Naive thymus-derived CD4-positive, alpha-beta T cell (primary cell): Measurements from ENCODE around the gene MRTFB. TPM values are rescaled to one million over a fixed set of nuclear protein-coding genes. Genes with fewer than 3 reads are reported as not detected.

Experiments
- ATAC-seq: fragments of 150-1000 bp; cut with Tn5 transposase; 2 replicates; pipeline ENCODE4 v1.10.0; 2021; ENCODE audit warnings: mild to moderate bottlenecking, moderate library complexity
- CTCF ChIA-PET: fragments of 350-600 bp; sonication (Branson Sonifier 250); formaldehyde crosslinking; loops from one replicate; lab custom pipeline; 2021; ENCODE audit warnings: antibody characterized with exemption; lab: Charles Lee
- POLR2A ChIA-PET: fragments of 350-600 bp; sonication (Branson Sonifier 250); formaldehyde crosslinking; loops from one replicate; lab custom pipeline; 2021; ENCODE audit warnings: antibody characterized with exemption, inconsistent platforms; lab: Charles Lee
- DNase-seq, 9 donors: peaks; one replicate each; pipeline versions ENCODE4 v3.0.0 to v3.0.0-alpha.2; 2020 to 2022; ENCODE audit warnings: mixed read lengths in 1 of 9
- H3K27ac ChIP-seq: one replicate; pipeline ENCODE4 v1.7.0; 2013; ENCODE audit warnings: mild to moderate bottlenecking, low read depth, low read length, moderate library complexity
- H3K27me3 ChIP-seq, 2 donors: one replicate each; pipeline ENCODE4 v1.7.0; 2013; ENCODE audit warnings: low read length in 2 of 2, mild to moderate bottlenecking in 2 of 2, moderate library complexity in 2 of 2; ENCODE audit not compliant: control insufficient read depth in 2 of 2, insufficient read depth in 2 of 2
- H3K36me3 ChIP-seq, 3 experiments: 1 replicate in 2 of 3; 2 replicates in 1 of 3; pipeline ENCODE4 v1.7.0; 2013; ENCODE audit warnings: low read length in 3 of 3, mild to moderate bottlenecking in 3 of 3, moderate library complexity in 1 of 3; ENCODE audit not compliant: insufficient read depth in 3 of 3, control insufficient read depth in 2 of 3
- H3K4me1 ChIP-seq, 2 donors: one replicate each; pipeline ENCODE4 v1.7.0; 2013; ENCODE audit warnings: low read length in 2 of 2, mild to moderate bottlenecking in 2 of 2, moderate library complexity in 1 of 2; ENCODE audit not compliant: control insufficient read depth in 2 of 2, insufficient read depth in 2 of 2
- H3K4me3 ChIP-seq: 2 replicates; pipeline ENCODE4 v1.7.0; 2013; ENCODE audit warnings: mild to moderate bottlenecking, low read length
- H3K9me3 ChIP-seq, 3 experiments: 1 replicate in 2 of 3; 2 replicates in 1 of 3; pipeline ENCODE4 v1.7.0; 2013; ENCODE audit warnings: low read length in 3 of 3; ENCODE audit not compliant: control insufficient read depth in 2 of 3
- H3K27ac Mint-ChIP-seq, 9 donors: one replicate each; pipeline ENCODE4 v1.8.0; 2020 to 2022; ENCODE audit warnings: mixed read lengths in 9 of 9, mild to moderate bottlenecking in 8 of 9, moderate library complexity in 5 of 9, inconsistent platforms in 2 of 9
- H3K27me3 Mint-ChIP-seq, 5 donors: one replicate each; pipeline ENCODE4 v1.8.0; 2021 to 2022; ENCODE audit warnings: mixed read lengths in 5 of 5, mild to moderate bottlenecking in 1 of 5
- H3K36me3 Mint-ChIP-seq, 5 donors: one replicate each; pipeline ENCODE4 v1.8.0; 2020 to 2022; ENCODE audit warnings: mixed read lengths in 5 of 5, mild to moderate bottlenecking in 3 of 5, inconsistent platforms in 1 of 5
- H3K4me1 Mint-ChIP-seq, 7 donors: one replicate each; pipeline ENCODE4 v1.8.0; 2020 to 2022; ENCODE audit warnings: mixed read lengths in 7 of 7, mild to moderate bottlenecking in 3 of 7, inconsistent platforms in 1 of 7
- H3K4me3 Mint-ChIP-seq, 10 donors: one replicate each; pipeline ENCODE4 v1.8.0; 2020 to 2022; ENCODE audit warnings: mild to moderate bottlenecking in 10 of 10, mixed read lengths in 10 of 10, moderate library complexity in 6 of 10, inconsistent platforms in 2 of 10
- H3K9me3 Mint-ChIP-seq, 11 donors: one replicate each; pipeline ENCODE4 v1.8.0; 2020 to 2022; ENCODE audit warnings: mixed read lengths in 11 of 11, mild to moderate bottlenecking in 4 of 11, inconsistent platforms in 1 of 11, moderate library complexity in 1 of 11
- intact Hi-C, 2 donors: fragments of 100-400 bp; cut with micrococcal nuclease; formaldehyde crosslinking; loops; one replicate each; pipeline ENCODE4 v1.15.1; 2023
- polyA plus RNA-seq, 2 donors: library from polyadenylated mRNA; unstranded; fragments of 300-500 nt; fragmentation: Illumina TruSeq; gene quantifications; one replicate each; pipeline ENCODE4 v1.2.3, GENCODE V29; 2021
- total RNA-seq, 6 experiments: library from RNA in 5 of 6; stranded (reverse) in 5 of 6; gene quantifications; 1 replicate in 5 of 6; 2 replicates in 1 of 6; pipeline ENCODE4 v1.2.3 and lab custom pipeline; 2021 to 2026

The MRTFB gene
- total and polyA plus RNA-seq, 7 experiments from 2014 or later = 9.1 to 33.2 (median 25.4) TPM

DNA sequence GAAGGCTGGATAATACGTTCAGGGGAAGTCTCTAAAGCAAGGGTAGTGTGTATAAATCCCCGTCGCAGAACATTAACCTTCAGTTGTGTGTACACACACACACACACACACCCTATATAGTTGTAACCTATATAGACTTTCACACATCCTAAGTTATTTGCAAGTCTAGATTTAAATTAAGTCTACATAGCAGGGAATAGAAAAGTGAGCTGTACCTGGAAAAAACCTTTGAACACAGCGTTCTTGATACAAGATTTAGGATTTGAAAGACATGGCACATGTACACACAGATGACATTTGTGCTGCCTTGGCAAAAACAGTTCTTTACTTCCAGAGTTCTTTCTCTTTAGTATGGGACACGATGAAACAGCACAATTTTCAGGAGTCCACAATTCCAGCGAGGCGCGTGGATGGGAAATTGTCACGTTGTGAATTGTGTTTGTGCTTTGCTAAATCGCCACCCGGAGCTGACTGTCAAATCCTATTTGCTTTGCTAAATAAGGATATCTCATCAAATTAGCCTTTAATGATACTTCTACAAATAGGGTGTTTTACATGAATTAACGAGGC, 233.9 kb downstream of the MRTFB start:
- no peak overlapping the region for H3K4me3 ChIP-seq
- H3K36me3 ChIP-seq = peaks cover 0 to 4% (median 0%) of the 10 kb centered on the region in 3 experiments
- H3K4me1 Mint-ChIP-seq = peaks cover 22 to 71% (median 62%) of the 10 kb centered on the region in 7 donors
- DNase-seq (no peak), ATAC-seq (no peak)
- H3K27me3 Mint-ChIP-seq = peaks cover 0 to 43% (median 0%) of the 10 kb centered on the region in 5 donors
- peak overlapping the region in 3 of 9 donors; percentile 20 to 90 (median 54) for H3K27ac Mint-ChIP-seq
- ChIA-PET POLR2A (interaction anchor here (0.6 kb wide), 1 partner anchor 36 kb away, joined by 3 read pairs; no protein-coding TSS in a partner anchor), CTCF (no interaction called here)
- H3K27ac ChIP-seq = no peak overlapping the region
- H3K9me3 Mint-ChIP-seq = no peaks in the 10 kb centered on the region
- H3K4me1 ChIP-seq = peaks cover 7 to 44% of the 10 kb centered on the region in 2 donors
- H3K9me3 ChIP-seq = no peaks in the 10 kb centered on the region
- intact Hi-C loops = loop anchor here (5.0 to 10.0 kb wide), 5 partner anchors 50 to 388 kb away; partner anchors contain the start of genes BFAR (in 1 of the 2), ERCC4 (in 1 of the 2) and PARN (in 1 of the 2)
- H3K36me3 Mint-ChIP-seq = peaks cover 0 to 1% (median 0%) of the 10 kb centered on the region in 5 donors
- H3K27me3 ChIP-seq = no peaks in the 10 kb centered on the region
- H3K4me3 Mint-ChIP-seq = peak overlapping the region in 6 of 10 donors; percentile 19 to 91 (median 48)

DNA sequence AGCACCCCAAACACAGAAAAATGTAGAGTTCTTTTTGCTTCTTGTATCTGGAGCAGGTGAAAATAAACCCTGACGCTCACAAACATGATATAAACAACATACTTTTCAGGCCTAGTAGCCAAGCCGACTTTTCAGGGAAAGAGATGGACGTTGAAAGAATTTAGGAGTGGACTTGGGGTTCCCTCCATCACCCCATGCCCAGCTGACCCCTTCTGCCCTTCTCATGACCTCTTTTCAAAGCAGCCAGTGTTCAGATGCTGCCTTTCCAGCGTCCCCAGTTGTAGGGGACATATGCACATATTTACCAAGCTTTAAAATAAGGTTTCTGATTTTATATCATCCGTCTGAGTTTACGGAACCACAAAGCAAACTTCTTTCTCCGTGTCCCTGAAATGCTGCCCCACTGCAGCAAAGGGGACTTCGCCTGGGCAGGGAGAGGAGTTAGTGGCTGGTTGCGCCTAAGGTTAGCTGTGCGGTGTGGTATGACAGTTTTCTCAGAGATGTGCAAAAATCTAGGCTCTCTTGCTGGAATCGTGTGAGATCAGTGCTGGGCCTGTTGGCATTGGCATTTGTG, 235.5 kb downstream of the MRTFB start:
- Mint-ChIP-seq H3K9me3 (no peaks in the 10 kb centered on the region), H3K27ac (peak overlapping the region in 8 of 9 donors; percentile 28 to 97 (median 90)), H3K36me3 (peaks cover 0 to 1% (median 0%) of the 10 kb centered on the region in 5 donors), H3K4me1 (peaks cover 14 to 68% (median 60%) of the 10 kb centered on the region in 7 donors), H3K27me3 (peaks cover 0 to 29% (median 0%) of the 10 kb centered on the region in 5 donors), H3K4me3 (peak overlapping the region in 7 of 10 donors; percentile 17 to 88 (median 62))
- H3K4me3 ChIP-seq = no peak overlapping the region
- no peak for ATAC-seq
- peaks cover 0 to 4% (median 0%) of the 10 kb centered on the region in 3 experiments for H3K36me3 ChIP-seq
- H3K27me3 ChIP-seq = no peaks in the 10 kb centered on the region
- no peak for DNase-seq
- intact Hi-C loops = loop anchor here (5.0 to 10.0 kb wide), 4 partner anchors 48 to 389 kb away; partner anchors contain the start of gene ERCC4 (in 1 of the 2)
- peaks cover 4 to 51% of the 10 kb centered on the region in 2 donors for H3K4me1 ChIP-seq
- no peaks in the 10 kb centered on the region for H3K9me3 ChIP-seq
- H3K27ac ChIP-seq = no peak overlapping the region
- ChIA-PET POLR2A (interaction anchor here (1.1 to 1.3 kb wide), 4 partner anchors 11 to 222 kb away, joined by 3 to 4 read pairs (median 3); no protein-coding TSS in a partner anchor), CTCF (interaction anchor here (1.0 to 3.7 kb wide), 2 partner anchors 20 to 28 kb away, joined by 3 to 17 read pairs; no protein-coding TSS in a partner anchor)

DNA sequence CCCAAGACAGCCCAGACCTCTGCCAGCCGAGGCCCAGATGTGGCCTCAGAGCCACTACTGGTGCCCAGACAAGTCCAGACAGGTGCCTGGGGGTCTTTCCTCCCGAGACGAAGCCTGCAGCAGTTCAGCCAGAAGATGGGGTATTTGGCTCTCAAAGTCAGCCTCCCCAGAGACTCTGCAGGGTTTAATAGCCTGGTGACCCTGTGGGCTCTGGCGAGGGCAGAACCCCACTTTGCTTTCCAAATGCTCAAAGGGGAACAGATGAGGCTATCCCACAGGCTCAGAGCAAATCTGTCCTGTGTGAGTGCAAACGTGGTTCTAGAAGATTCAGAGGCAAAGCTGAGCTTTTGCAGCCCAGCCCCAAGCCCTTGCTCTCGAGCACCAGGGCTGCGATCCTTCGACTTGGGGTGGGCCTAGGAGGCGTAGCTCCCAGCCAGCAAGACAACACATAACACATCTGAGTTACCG, 236.0 kb downstream of the MRTFB start:
- H3K27me3 Mint-ChIP-seq = peaks cover 0 to 29% (median 0%) of the 10 kb centered on the region in 5 donors
- ATAC-seq (no peak), DNase-seq (no peak)
- peaks cover 4 to 51% of the 10 kb centered on the region in 2 donors for H3K4me1 ChIP-seq
- H3K27ac ChIP-seq = peak overlapping the region; percentile 46
- intact Hi-C loops = loop anchor here (5.0 to 10.0 kb wide), 4 partner anchors 48 to 390 kb away; partner anchors contain the start of gene ERCC4 (in 1 of the 2)
- no peaks in the 10 kb centered on the region for H3K9me3 ChIP-seq
- POLR2A ChIA-PET = interaction anchor here (1.1 to 1.3 kb wide), 3 partner anchors 12 to 221 kb away, joined by 3 to 4 read pairs (median 3); no protein-coding TSS in a partner anchor
- H3K4me1 Mint-ChIP-seq = peaks cover 14 to 67% (median 60%) of the 10 kb centered on the region in 7 donors
- H3K27ac Mint-ChIP-seq = peak overlapping the region in 8 of 9 donors; percentile 54 to 97 (median 92)
- H3K4me3 ChIP-seq = no peak overlapping the region
- peaks cover 0 to 1% (median 0%) of the 10 kb centered on the region in 5 donors for H3K36me3 Mint-ChIP-seq
- peak overlapping the region in 7 of 10 donors; percentile 17 to 88 (median 62) for H3K4me3 Mint-ChIP-seq
- H3K9me3 Mint-ChIP-seq = no peaks in the 10 kb centered on the region
- no peaks in the 10 kb centered on the region for H3K27me3 ChIP-seq
- CTCF ChIA-PET = interaction anchor here (1.0 to 3.7 kb wide), 2 partner anchors 20 to 28 kb away, joined by 3 to 17 read pairs; no protein-coding TSS in a partner anchor
- H3K36me3 ChIP-seq = peaks cover 0 to 4% (median 0%) of the 10 kb centered on the region in 3 experiments

DNA sequence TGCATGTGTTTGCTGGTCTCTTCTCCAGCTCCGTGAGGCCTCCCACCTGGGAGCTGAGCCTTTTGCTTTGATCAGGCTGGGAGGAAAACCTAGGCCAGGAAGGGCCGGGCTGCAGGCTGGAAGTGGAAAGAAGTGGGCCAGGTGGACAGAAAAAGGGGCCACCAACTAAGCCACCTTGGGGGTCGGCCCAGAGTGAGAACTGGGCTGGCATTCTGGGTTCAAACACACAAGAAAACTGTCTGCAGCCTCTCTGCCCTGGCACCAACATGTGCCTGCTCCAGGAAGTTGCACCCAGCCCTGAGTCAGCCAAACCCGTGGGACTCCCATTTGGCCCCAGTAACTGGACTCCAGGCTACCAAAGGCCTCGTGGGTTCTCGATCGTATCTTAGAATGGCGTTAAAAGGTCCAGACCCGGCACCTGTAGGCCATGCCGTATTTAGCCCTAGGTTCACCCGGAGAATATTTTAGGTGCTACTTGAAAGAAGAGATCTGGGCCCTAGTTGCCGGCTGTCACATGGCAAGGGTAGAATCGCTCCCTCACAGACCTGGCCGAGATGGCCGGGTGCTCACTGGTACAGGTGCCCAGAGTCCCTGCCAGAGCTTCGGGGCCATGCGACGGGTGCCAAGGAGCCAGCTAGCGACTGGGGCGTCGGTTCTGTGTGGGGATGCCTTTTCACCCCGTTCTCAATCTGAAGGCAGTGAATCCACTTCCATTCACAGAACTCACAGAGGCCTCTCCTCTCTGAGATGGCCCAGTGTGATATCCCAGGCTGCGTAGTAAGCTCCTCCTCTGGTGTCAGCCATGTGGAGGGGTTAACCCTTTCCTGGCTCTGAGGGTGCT, 236.6 kb downstream of the MRTFB start:
- Mint-ChIP-seq H3K4me3 (peak overlapping the region in 8 of 10 donors; percentile 59 to 88 (median 74)), H3K27ac (peak overlapping the region in 8 of 9 donors; percentile 90 to 97 (median 94)), H3K9me3 (no peaks in the 10 kb centered on the region), H3K4me1 (peaks cover 14 to 67% (median 60%) of the 10 kb centered on the region in 7 donors), H3K36me3 (peaks cover 0 to 1% (median 0%) of the 10 kb centered on the region in 5 donors), H3K27me3 (peaks cover 0 to 29% (median 0%) of the 10 kb centered on the region in 5 donors)
- Histone ChIP-seq H3K4me3 (no peak overlapping the region), H3K27me3 (no peaks in the 10 kb centered on the region), H3K4me1 (peaks cover 4 to 51% of the 10 kb centered on the region in 2 donors), H3K36me3 (no peaks in the 10 kb centered on the region), H3K27ac (peak overlapping the region; percentile 46), H3K9me3 (no peaks in the 10 kb centered on the region)
- intact Hi-C loops = loop anchor here (2.0 to 10.0 kb wide), 6 partner anchors 47 to 390 kb away; partner anchors contain the start of genes BFAR (in 1 of the 2) and ERCC4 (in 1 of the 2)
- CTCF ChIA-PET = interaction anchor here (1.0 to 3.7 kb wide), 2 partner anchors 21 to 29 kb away, joined by 3 to 17 read pairs; no protein-coding TSS in a partner anchor
- ATAC-seq = no peak
- POLR2A ChIA-PET = interaction anchor here (0.7 to 2.6 kb wide), 3 partner anchors 13 to 221 kb away, joined by 3 to 18 read pairs (median 3); no protein-coding TSS in a partner anchor
- no peak for DNase-seq

DNA sequence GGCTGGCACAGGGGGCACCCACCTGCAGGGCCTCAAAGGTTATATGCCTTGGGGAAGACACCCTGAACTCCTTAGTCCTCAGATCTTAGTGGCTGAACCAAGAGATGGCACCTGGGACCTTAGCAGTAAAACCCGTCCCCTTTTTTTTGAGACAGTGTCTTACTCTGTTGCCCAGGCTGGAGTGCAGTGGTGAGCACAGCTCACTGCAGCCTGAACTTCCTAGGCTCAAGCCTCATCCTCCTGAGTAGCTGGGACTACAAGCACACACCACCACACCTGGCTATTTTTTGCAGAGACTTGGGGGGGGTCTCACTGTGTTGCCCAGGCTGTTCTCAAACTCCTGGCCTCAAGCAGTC, 237.2 kb downstream of the MRTFB start:
- peaks cover 0 to 1% (median 0%) of the 10 kb centered on the region in 5 donors for H3K36me3 Mint-ChIP-seq
- CTCF ChIA-PET = interaction anchor here (3.7 kb wide), 1 partner anchor 22 kb away, joined by 17 read pairs; no protein-coding TSS in a partner anchor
- Histone ChIP-seq H3K4me3 (no peak overlapping the region), H3K36me3 (no peaks in the 10 kb centered on the region), H3K27me3 (no peaks in the 10 kb centered on the region), H3K4me1 (peaks cover under 1 to 50% of the 10 kb centered on the region in 2 donors), H3K9me3 (no peaks in the 10 kb centered on the region), H3K27ac (peak overlapping the region; percentile 46)
- H3K4me3 Mint-ChIP-seq = peak overlapping the region in 9 of 10 donors; percentile 21 to 93 (median 88)
- peaks cover 0 to 25% (median 0%) of the 10 kb centered on the region in 5 donors for H3K27me3 Mint-ChIP-seq
- ATAC-seq = no peak
- POLR2A ChIA-PET = interaction anchor here (0.7 to 2.6 kb wide), 3 partner anchors 7 to 22 kb away, joined by 3 to 18 read pairs (median 5); no protein-coding TSS in a partner anchor
- H3K27ac Mint-ChIP-seq = peak overlapping the region in 8 of 9 donors; percentile 90 to 97 (median 95)
- no peaks in the 10 kb centered on the region for H3K9me3 Mint-ChIP-seq
- no peak for DNase-seq
- intact Hi-C loops = loop anchor here (2.0 to 10.0 kb wide), 6 partner anchors 46 to 391 kb away; partner anchors contain the start of genes BFAR (in 1 of the 2) and ERCC4 (in 1 of the 2)
- peaks cover 10 to 67% (median 55%) of the 10 kb centered on the region in 7 donors for H3K4me1 Mint-ChIP-seq
